OCI-LY3 (cell line): ENCODE measurements around the gene IGIP.

Source experiments
- CTCF ChIP-seq: fragments of 200-600, 300-600 bp; sonication (generic); IDR thresholded peaks from 2 replicates; pipeline ENCODE4 v1.5.1; 2014; ENCODE audit warnings: antibody characterized with exemption, low read length, low read depth
- EZH2phosphoT487 ChIP-seq: fragments of 200-600 bp; shearing (Covaris generic); IDR thresholded peaks from 2 replicates; pipeline ENCODE4 v1.6.1; 2018; ENCODE audit warnings: antibody characterized with exemption, mixed run types, low read depth

GRCh38 chr5:140176031-140176387, 50.3 kb downstream of the IGIP start:
- TF ChIP-seq CTCF: no peak
- no peak for TF ChIP-seq EZH2phosphoT487
